Measurements from ENCODE around the gene KIF16B.

The KIF16B gene

DNA sequence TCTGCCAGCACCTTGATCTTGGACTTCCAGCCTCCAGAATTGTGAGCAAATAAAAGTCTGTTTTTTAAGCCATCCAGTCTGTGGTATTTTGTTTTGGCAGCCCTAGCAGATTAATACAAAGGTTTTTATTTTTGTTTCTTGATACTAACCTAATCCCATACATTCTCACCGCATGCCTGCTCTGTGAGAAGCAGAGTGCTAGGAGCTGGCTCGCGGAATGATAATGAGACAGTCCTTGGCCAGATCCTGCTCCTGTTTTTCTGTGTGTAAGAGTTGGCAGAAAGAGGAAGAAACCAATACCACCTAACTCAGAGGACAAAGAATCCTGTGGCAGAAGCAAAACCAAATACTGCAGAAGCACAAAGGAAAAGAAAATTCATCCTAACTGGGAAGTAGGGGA lies 82.6 kb downstream of the KIF16B start:
- Histone ChIP-seq H3K79me2 (ENCODE audit: low read length) (no peaks in the 10 kb centered on the region), H3K4me2 (ENCODE audit: low read length) (no peak overlapping the region), H2AFZ (ENCODE audit: low read depth, low read length) (no peak overlapping the region), H3K9me3 (ENCODE audit: insufficient read depth, low read length) (no peaks in the 10 kb centered on the region), H3K27me3 (ENCODE audit: low read depth, low read length) (no peaks in the 10 kb centered on the region), H4K20me1 (ENCODE audit: insufficient read depth, low read length) (no peaks in the 10 kb centered on the region), H3K27ac (ENCODE audit: low read length) (no peak overlapping the region), H3K4me1 (ENCODE audit: low read length) (peaks cover 12% of the 10 kb centered on the region), H3K36me3 (replicated peaks; ENCODE audit: low read depth, low read length) (no peaks in the 10 kb centered on the region), H3K4me3 (ENCODE audit: low read length) (no peak overlapping the region), H3K9ac (ENCODE audit: low read length) (no peak overlapping the region)
- TF ChIP-seq EZH2phosphoT487 (IDR thresholded peaks at IDR 0.05; ENCODE audit: low read depth) = no peak
- TF ChIP-seq CTCF (IDR thresholded peaks at IDR 0.05; ENCODE audit: low read depth, low read length) = no peak

DNA sequence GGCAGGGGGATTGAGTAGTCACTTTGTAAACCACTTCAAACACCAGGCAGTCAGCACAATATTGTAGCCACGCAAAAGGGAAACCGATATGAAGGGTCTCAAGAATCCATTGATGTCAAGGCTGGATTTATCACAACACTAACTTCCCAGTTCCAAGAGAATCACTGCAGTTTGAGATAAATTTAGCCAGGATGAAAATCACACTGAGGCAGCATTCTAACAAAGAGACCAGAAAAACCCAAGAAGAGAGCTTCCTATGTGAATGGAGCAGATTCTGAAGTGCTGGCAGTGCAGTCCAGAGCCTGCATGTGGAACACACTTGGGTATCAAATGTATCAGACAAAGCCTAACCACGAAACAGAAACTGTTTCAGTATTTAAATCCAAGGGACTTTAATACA lies 84.6 kb downstream of the KIF16B start:
- H3K36me3 ChIP-seq (replicated peaks; ENCODE audit: low read depth, low read length) = no peaks in the 10 kb centered on the region
- no peaks in the 10 kb centered on the region for H4K20me1 ChIP-seq (ENCODE audit: insufficient read depth, low read length)
- H3K27me3 ChIP-seq (ENCODE audit: low read depth, low read length) = no peaks in the 10 kb centered on the region
- H3K9ac ChIP-seq (ENCODE audit: low read length) = no peak overlapping the region
- TF ChIP-seq EZH2phosphoT487 (IDR thresholded peaks at IDR 0.05; ENCODE audit: low read depth) = no peak
- no peak for TF ChIP-seq CTCF (IDR thresholded peaks at IDR 0.05; ENCODE audit: low read depth, low read length)
- no peak overlapping the region for H2AFZ ChIP-seq (ENCODE audit: low read depth, low read length)
- peaks cover 12% of the 10 kb centered on the region for H3K4me1 ChIP-seq (ENCODE audit: low read length)
- H3K27ac ChIP-seq (ENCODE audit: low read length) = no peak overlapping the region
- no peaks in the 10 kb centered on the region for H3K9me3 ChIP-seq (ENCODE audit: insufficient read depth, low read length)
- H3K4me3 ChIP-seq (ENCODE audit: low read length) = no peak overlapping the region
- H3K79me2 ChIP-seq (ENCODE audit: low read length) = no peaks in the 10 kb centered on the region
- H3K4me2 ChIP-seq (ENCODE audit: low read length) = no peak overlapping the region

- no peak overlapping the region for H3K4me2 ChIP-seq (ENCODE audit: low read length)
- no peaks in the 10 kb centered on the region for H4K20me1 ChIP-seq (ENCODE audit: insufficient read depth, low read length)
- no peak overlapping the region for H2AFZ ChIP-seq (ENCODE audit: low read depth, low read length)
- H3K79me2 ChIP-seq (ENCODE audit: low read length) = no peaks in the 10 kb centered on the region
- peaks cover under 1% of the 10 kb centered on the region for H3K36me3 ChIP-seq (replicated peaks; ENCODE audit: low read depth, low read length)
- no peak overlapping the region for H3K4me3 ChIP-seq (ENCODE audit: low read length)
- no peaks in the 10 kb centered on the region for H3K27me3 ChIP-seq (ENCODE audit: low read depth, low read length)
- H3K27ac ChIP-seq (ENCODE audit: low read length) = no peak overlapping the region
- H3K9ac ChIP-seq (ENCODE audit: low read length) = no peak overlapping the region
- no peaks in the 10 kb centered on the region for H3K9me3 ChIP-seq (ENCODE audit: insufficient read depth, low read length)
- TF ChIP-seq CTCF (IDR thresholded peaks at IDR 0.05; ENCODE audit: low read depth, low read length) (no peak), EZH2phosphoT487 (IDR thresholded peaks at IDR 0.05; ENCODE audit: low read depth) (no peak)
- H3K4me1 ChIP-seq (ENCODE audit: low read length) = peaks cover 12% of the 10 kb centered on the region
Measured at GRCh38 chr20:16488086-16488485, 85.2 kb downstream of the KIF16B start.

DNA sequence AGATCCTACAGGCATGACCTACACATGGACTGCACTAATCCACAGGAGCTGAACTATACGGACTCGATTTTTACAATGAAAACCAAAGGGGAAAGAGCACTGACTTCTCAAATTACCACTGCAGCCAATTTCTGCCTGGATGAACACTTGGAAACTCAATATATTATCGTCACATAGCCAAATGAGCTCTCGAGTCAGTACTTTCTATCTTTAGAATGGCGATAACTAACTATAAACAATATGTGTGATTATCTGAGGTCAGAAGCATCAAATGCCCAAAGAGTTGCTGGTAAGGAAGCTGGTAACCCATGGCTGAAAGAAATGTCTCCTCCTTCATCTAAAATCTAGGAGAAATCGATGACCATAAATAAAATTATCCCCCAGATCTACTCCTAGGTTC lies 86.7 kb downstream of the KIF16B start:
- TF ChIP-seq EZH2phosphoT487 (IDR thresholded peaks at IDR 0.05; ENCODE audit: low read depth) = no peak
- TF ChIP-seq CTCF (IDR thresholded peaks at IDR 0.05; ENCODE audit: low read depth, low read length) = no peak
- Histone ChIP-seq H3K9ac (ENCODE audit: low read length) (no peak overlapping the region), H3K36me3 (replicated peaks; ENCODE audit: low read depth, low read length) (peaks cover 4% of the 10 kb centered on the region)

More for the DNA sequence above, 86.7 kb downstream of the KIF16B start:
- Histone ChIP-seq H3K4me1 (ENCODE audit: low read length) (peaks cover 7% of the 10 kb centered on the region), H3K4me2 (ENCODE audit: low read length) (no peak overlapping the region), H2AFZ (ENCODE audit: low read depth, low read length) (no peak overlapping the region), H3K9me3 (ENCODE audit: insufficient read depth, low read length) (no peaks in the 10 kb centered on the region), H3K27ac (ENCODE audit: low read length) (no peak overlapping the region), H3K27me3 (ENCODE audit: low read depth, low read length) (no peaks in the 10 kb centered on the region), H3K79me2 (ENCODE audit: low read length) (no peaks in the 10 kb centered on the region), H3K4me3 (ENCODE audit: low read length) (no peak overlapping the region), H4K20me1 (ENCODE audit: insufficient read depth, low read length) (no peaks in the 10 kb centered on the region)
